Thoracic aorta (tissue), 2 donors: ENCODE results near the gene AMIGO3. TPM values are rescaled to one million over a fixed set of nuclear protein-coding genes. Genes with fewer than 3 reads are reported as not detected.

ENCODE experiments used
- ATAC-seq: fragments of 150-250 bp; one replicate; pipeline ENCODE4 v1.8.0; 2017; ENCODE audit warnings: low read depth; ENCODE audit not compliant: insufficient number of reproducible peaks, low FRiP score
- DNase-seq: peaks from one replicate; pipeline ENCODE4 v3.0.0-alpha.2; 2020; ENCODE audit warnings: low spot score
- H3K27ac ChIP-seq, 2 donors: fragments of 200-600 bp; sonication (generic); 1 replicate in 1 of 2; 2 replicates in 1 of 2; pipeline ENCODE4 v1.5.1; 2016; ENCODE audit warnings: mild to moderate bottlenecking in 2 of 2, moderate library complexity in 2 of 2
- H3K27me3 ChIP-seq: fragments of 200-600 bp; sonication (generic); replicated peaks from 2 replicates; pipeline ENCODE4 v1.6.0; 2016; ENCODE audit warnings: mild to moderate bottlenecking; ENCODE audit not compliant: insufficient read depth
- H3K36me3 ChIP-seq: fragments of 200-600 bp; sonication (generic); one replicate; pipeline ENCODE4 v1.5.1; 2016
- H3K4me1 ChIP-seq, 2 donors: fragments of 200-600 bp; sonication (generic); 1 replicate in 1 of 2; 2 replicates in 1 of 2; pipeline versions ENCODE4 v1.5.1 to v1.6.0; 2016; ENCODE audit warnings: low read depth in 2 of 2, mild to moderate bottlenecking in 1 of 2; ENCODE audit not compliant: control insufficient read depth in 1 of 2
- H3K4me3 ChIP-seq: fragments of 200-600 bp; sonication (generic); 2 replicates; pipeline ENCODE4 v1.5.1; 2016; ENCODE audit warnings: mild to moderate bottlenecking
- H3K9me3 ChIP-seq: fragments of 200-600 bp; sonication (generic); 2 replicates; pipeline ENCODE4 v1.5.1; 2016
- total RNA-seq, 2 donors: library from RNA; depleted of rRNA; stranded (reverse); fragments of >200 nt; gene quantifications; one replicate each; pipeline versions ENCODE4 v1.1.0 to v1.2.3, GENCODE V29; 2016
- TF ChIP-seq, protein P1 (sequence below): fragments of 200-600 bp; sonication (generic); IDR thresholded peaks from one replicate; pipeline ENCODE4 v1.5.1; 2019; ENCODE audit warnings: antibody characterized with exemption

Gene AMIGO3
- total RNA-seq, 2 donors from 2014 or later: 3.0 to 5.8 TPM

DNA sequence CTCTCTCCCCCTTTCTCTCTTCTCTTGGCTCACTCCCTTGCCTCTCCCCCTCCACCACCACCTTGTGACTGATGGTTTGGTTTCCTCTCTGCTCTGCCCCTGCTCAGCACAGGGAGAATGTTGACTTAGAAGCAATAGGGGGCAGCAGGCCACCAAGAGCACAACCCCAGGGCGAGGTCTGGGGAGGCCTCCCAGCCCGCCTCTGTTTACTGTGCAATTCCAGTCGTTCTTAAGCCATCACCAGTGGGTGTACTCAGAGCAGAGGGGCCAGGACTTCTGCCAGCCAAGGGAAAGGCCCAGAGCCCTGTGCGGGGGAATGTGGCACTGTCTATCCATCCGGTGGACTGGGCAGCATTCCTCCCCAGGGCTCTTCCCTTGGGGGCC lies 51.1 kb downstream of the AMIGO3 start:
- Histone ChIP-seq H3K4me3 (no peak overlapping the region), H3K27ac (no peak overlapping the region), H3K27me3 (no peaks in the 10 kb centered on the region), H3K9me3 (no peaks in the 10 kb centered on the region), H3K4me1 (peaks cover 4% of the 10 kb centered on the region in 2 donors), H3K36me3 (no peaks in the 10 kb centered on the region)
- TF ChIP-seq, protein P1, sequence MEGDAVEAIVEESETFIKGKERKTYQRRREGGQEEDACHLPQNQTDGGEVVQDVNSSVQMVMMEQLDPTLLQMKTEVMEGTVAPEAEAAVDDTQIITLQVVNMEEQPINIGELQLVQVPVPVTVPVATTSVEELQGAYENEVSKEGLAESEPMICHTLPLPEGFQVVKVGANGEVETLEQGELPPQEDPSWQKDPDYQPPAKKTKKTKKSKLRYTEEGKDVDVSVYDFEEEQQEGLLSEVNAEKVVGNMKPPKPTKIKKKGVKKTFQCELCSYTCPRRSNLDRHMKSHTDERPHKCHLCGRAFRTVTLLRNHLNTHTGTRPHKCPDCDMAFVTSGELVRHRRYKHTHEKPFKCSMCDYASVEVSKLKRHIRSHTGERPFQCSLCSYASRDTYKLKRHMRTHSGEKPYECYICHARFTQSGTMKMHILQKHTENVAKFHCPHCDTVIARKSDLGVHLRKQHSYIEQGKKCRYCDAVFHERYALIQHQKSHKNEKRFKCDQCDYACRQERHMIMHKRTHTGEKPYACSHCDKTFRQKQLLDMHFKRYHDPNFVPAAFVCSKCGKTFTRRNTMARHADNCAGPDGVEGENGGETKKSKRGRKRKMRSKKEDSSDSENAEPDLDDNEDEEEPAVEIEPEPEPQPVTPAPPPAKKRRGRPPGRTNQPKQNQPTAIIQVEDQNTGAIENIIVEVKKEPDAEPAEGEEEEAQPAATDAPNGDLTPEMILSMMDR: no peak
- DNase-seq: no peak
- ATAC-seq: no peak

DNA sequence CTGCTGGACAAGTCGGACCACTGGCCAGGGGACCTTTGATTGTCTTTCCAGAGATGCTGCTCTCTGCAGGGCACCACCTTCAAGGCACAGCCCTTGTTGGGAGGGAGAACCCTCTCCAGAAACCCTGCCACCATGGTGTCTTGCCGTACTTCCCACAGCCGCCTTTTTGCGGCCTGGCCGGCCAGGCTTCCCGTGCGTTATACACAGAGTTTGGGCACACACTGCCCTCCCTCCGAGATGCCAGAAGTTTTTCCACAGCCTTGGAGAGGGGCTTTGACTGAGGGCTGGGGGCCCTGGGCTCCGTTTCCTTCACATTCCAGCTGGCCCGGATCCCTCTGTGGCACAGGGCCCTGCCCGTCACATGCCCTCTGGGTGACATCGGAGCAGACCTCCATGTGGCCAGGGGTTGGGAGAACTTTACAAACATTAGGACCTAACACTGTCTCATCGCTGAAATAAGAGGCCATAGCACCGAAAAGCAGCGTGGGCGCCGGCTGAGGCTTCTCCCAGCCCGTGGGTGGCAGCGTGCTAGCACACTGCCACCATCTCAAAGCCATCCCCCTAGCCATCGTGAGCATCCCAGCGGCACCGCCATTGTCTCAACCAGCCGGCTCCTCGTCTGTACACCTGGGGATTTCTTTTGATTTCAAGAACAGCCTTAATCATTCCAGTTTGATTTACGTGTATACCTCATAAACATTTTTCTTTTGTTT lies 51.6 kb downstream of the AMIGO3 start:
- Histone ChIP-seq H3K4me1 (no peaks in the 10 kb centered on the region), H3K9me3 (no peaks in the 10 kb centered on the region), H3K27me3 (no peaks in the 10 kb centered on the region), H3K4me3 (no peak overlapping the region), H3K27ac (no peak overlapping the region), H3K36me3 (no peaks in the 10 kb centered on the region)
- no peak for ATAC-seq
- TF ChIP-seq, protein P1: no peak
- DNase-seq: no peak

Other genes with a start within 250 kb of the AMIGO3 start
- 100 to 1,000 TPM in 1 of 2 donors, 10 to 100 TPM in 1; 71.9 to 171 TPM for gene DAG1, start 249.4 kb downstream of the AMIGO3 start, total RNA-seq
- under 1 TPM; 0.27 to 0.35 TPM for gene BSN, start 165.2 kb downstream of the AMIGO3 start, total RNA-seq
- 100 to 1,000 TPM in 1 of 2 donors, 10 to 100 TPM in 1; 57.6 to 108 TPM for gene APEH, start 45.3 kb downstream of the AMIGO3 start, total RNA-seq
- 1 to 10 TPM; 8.3 to 9.2 TPM for gene MST1, start 30.2 kb downstream of the AMIGO3 start, total RNA-seq
- gene RNF123, start 30.1 kb downstream of the AMIGO3 start, total RNA-seq: 10 to 100 TPM; 28.3 to 29.4 TPM
- 10 to 100 TPM; 30.5 to 43.1 TPM for gene GMPPB, start 4.3 kb upstream of the AMIGO3 start, total RNA-seq
- 10 to 100 TPM; 56.6 to 69.0 TPM for gene IP6K1, start 66.9 kb upstream of the AMIGO3 start, total RNA-seq
- gene CDHR4, start 80.2 kb upstream of the AMIGO3 start, total RNA-seq: under 1 TPM in 1 of 2 donors, not detected in 1; 0.68 TPM
- 1 to 10 TPM; 6.4 to 9.2 TPM for gene INKA1, start 83.6 kb upstream of the AMIGO3 start, total RNA-seq
- gene UBA7, start 94.3 kb upstream of the AMIGO3 start, total RNA-seq: 100 to 1,000 TPM in 1 of 2 donors, 10 to 100 TPM in 1; 74.1 to 119 TPM
- gene TRAIP, start 136.9 kb upstream of the AMIGO3 start, total RNA-seq: 1 to 10 TPM; 2.3 to 3.2 TPM
- not detected for gene CAMKV, start 150.2 kb upstream of the AMIGO3 start, total RNA-seq
- 1 to 10 TPM; 3.7 to 7.7 TPM for gene MST1R, start 184.2 kb upstream of the AMIGO3 start, total RNA-seq
- gene MON1A, start 210.1 kb upstream of the AMIGO3 start, total RNA-seq: 10 to 100 TPM; 17.4 to 23.4 TPM
- gene RBM6, start 220.5 kb upstream of the AMIGO3 start, total RNA-seq: 100 to 1,000 TPM in 1 of 2 donors, 10 to 100 TPM in 1; 99.6 to 181 TPM